HG02885 (cell line): ENCODE results near the gene MOSPD3.
"Not testable (repeated sequence)": the region's sequence is repeated elsewhere in the genome, so short reads cannot be mapped to it uniquely, and the experiment has no call there.

Experiments
- ATAC-seq: cut with Tn5 transposase; IDR thresholded peaks from one replicate; pipeline ENCODE4 v1.9.1; 2021; ENCODE audit warnings: mild to moderate bottlenecking; ENCODE audit not compliant: unreplicated experiment, poor library complexity

Gene MOSPD3

DNA sequence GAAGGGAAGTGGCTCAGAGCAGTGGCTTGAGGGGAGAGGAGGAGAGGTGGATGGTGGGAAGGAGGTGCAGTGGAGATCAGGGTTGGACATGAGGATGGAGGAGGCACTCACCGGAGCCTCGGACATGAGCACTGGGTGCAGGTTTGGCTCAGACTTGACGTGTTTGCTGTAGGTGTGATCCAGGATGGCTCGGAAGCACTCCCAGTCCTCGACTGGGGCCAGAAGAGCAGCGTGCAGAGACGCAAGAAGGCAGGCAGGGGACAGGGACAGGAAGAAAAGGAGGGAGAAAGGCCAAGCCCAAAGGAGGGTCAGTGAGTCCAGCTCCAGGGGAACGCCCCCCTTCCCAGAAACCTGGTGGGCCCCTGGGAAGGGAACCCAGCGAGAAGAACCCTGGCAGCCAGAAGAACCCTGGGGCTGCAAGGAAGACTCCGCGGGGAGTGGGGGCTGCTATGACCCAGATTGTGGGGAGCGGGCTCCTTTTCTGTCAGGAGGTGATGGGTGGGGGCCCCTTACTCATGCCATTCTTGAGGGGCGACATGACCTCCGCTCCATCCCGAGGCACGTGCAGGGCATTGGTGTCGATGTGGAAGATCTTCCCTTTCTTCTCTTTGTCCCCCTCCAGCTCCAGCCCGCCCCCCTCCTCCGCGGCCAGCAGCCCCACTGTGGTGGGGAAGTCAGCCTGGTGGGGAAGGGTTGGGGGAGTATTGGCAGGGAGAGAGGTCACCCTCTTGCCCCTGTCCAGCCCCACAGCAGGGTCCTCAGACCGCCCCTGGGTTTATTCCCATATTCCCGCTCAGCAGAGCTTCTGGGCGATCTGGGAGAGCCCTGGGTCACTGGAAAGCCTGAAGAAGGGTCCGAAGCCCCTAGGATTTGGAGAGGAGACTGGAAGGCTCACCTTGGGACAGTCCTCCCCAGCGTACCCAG is 42.8 kb downstream of the MOSPD3 start:
- no peak for ATAC-seq

GRCh38 chr7:100655908-100656674 is 43.8 kb downstream of the MOSPD3 start, which contains the start of gene ACTL6B:
TSS of gene ACTL6B (minus strand) at chr7:100656448. CDS start at chr7:100656354, 94 bp downstream.
- no peak for ATAC-seq

- ATAC-seq: not testable (repeated sequence)
Measured at GRCh38 chr7:100662194-100662776, 49.9 kb downstream of the MOSPD3 start.
